GM18867 (cell line): Measurements from ENCODE around the gene CHCHD3.
A peak's percentile ranks its signal among the peaks of the same experiment; 100 is the strongest.

Experiments
- ATAC-seq: cut with Tn5 transposase; IDR thresholded peaks from one replicate; pipeline ENCODE4 v1.9.1; 2021; ENCODE audit warnings: mild to moderate bottlenecking, moderate library complexity; ENCODE audit not compliant: unreplicated experiment

CHCHD3 gene

GRCh38 chr7:132830941-132831340 is 250.9 kb downstream of the CHCHD3 start:
- ATAC-seq, result no peak

GRCh38 chr7:132828502-132828901 is 253.4 kb downstream of the CHCHD3 start:
- peak; percentile 66 for ATAC-seq

- ATAC-seq, result no peak
Observed at GRCh38 chr7:132825932-132826835, 255.7 kb downstream of the CHCHD3 start.

- ATAC-seq, result no peak
Observed at GRCh38 chr7:132825222-132825621, 256.7 kb downstream of the CHCHD3 start.

GRCh38 chr7:132819648-132820047 is 262.2 kb downstream of the CHCHD3 start:
- ATAC-seq, result no peak

GRCh38 chr7:132817949-132818348 is 263.9 kb downstream of the CHCHD3 start:
- no peak for ATAC-seq

- ATAC-seq, result no peak
Observed at GRCh38 chr7:132815696-132816311, 266.1 kb downstream of the CHCHD3 start.

GRCh38 chr7:132815130-132815529 is 266.8 kb downstream of the CHCHD3 start:
- no peak for ATAC-seq

- ATAC-seq, result no peak
Observed at GRCh38 chr7:132810561-132810960, 271.3 kb downstream of the CHCHD3 start.

- ATAC-seq, result no peak
Observed at GRCh38 chr7:132806834-132807233, 275.1 kb downstream of the CHCHD3 start.

- ATAC-seq, result no peak
Observed at GRCh38 chr7:132805766-132806165, 276.1 kb downstream of the CHCHD3 start.

GRCh38 chr7:132804849-132805485 is 276.9 kb downstream of the CHCHD3 start:
- ATAC-seq, result no peak

GRCh38 chr7:132800522-132800921 is 281.4 kb downstream of the CHCHD3 start:
- ATAC-seq, result no peak

GRCh38 chr7:132799081-132799413 is 282.8 kb downstream of the CHCHD3 start:
- ATAC-seq, result no peak

- ATAC-seq, result no peak
Observed at GRCh38 chr7:132797152-132797551, 284.7 kb downstream of the CHCHD3 start.

GRCh38 chr7:132793474-132793873 is 288.4 kb downstream of the CHCHD3 start:
- ATAC-seq, result no peak

- ATAC-seq, result no peak
Observed at GRCh38 chr7:132791036-132791435, 290.9 kb downstream of the CHCHD3 start.

GRCh38 chr7:132790104-132790503 is 291.8 kb downstream of the CHCHD3 start:
- ATAC-seq, result no peak

GRCh38 chr7:132789281-132789680 is 292.6 kb downstream of the CHCHD3 start:
- ATAC-seq, result no peak

- ATAC-seq, result no peak
Observed at GRCh38 chr7:132785870-132786269, 296.0 kb downstream of the CHCHD3 start.

- no peak for ATAC-seq
Observed at GRCh38 chr7:132784406-132784805, 297.5 kb downstream of the CHCHD3 start.

GRCh38 chr7:132783824-132784223 is 298.1 kb downstream of the CHCHD3 start:
- no peak for ATAC-seq
